K562 (cell line): ENCODE results near the gene EXOC3. TPM values are rescaled to one million over a fixed set of nuclear protein-coding genes. Genes with fewer than 3 reads are reported as not detected.

Experiments used
- ATAC-seq: fragments of 200-7000 bp; cut with Tn5 transposase; 3 replicates; pipeline ENCODE4 v1.9.1; 2020; ENCODE audit warnings: moderate library complexity
- BruUV-seq: library from RNA; stranded (reverse); fragments of 400-500 nt; replicated peaks from 2 replicates; lab custom pipeline; 2021; lab: Mats Ljungman, UMichigan
- CTCF ChIA-PET: fragments of 300-600 bp; formaldehyde crosslinking; extraction: SDS; loops from one replicate; lab custom pipeline; 2021; ENCODE audit warnings: low intra/inter-chr PET ratio; lab: Yijun Ruan, JAX
- POLR2A ChIA-PET: fragments of 300-600, 350-650 bp; sonication (Branson Sonifier 250); formaldehyde crosslinking; extraction: SDS; loops from one replicate; lab custom pipeline; 2021; ENCODE audit warnings: antibody characterized with exemption, inconsistent platforms; lab: Yijun Ruan, JAX
- DNase-seq, 4 experiments: peaks; one replicate each; pipeline versions ENCODE4 v3.0.0 to v3.0.0-alpha.2; 2011 to 2018; ENCODE audit warnings: low spot score in 3 of 4, mixed read lengths in 3 of 4; ENCODE audit errors: extremely low read depth in 1 of 4
- FAIRE-seq: peaks from 2 replicates; lab custom pipeline; 2011; peaks lifted over from hg19 to GRCh38; lab: Jason Lieb, UNC
- H2AFZ ChIP-seq: 2 replicates; pipeline ENCODE4 v1.6.0; 2011; ENCODE audit warnings: low read depth, low read length, control low read depth, inconsistent platforms
- H3K27ac ChIP-seq: fragments of 200-600 bp; 3 replicates; pipeline ENCODE4 v1.8.0; 2011; ENCODE audit warnings: low read depth, mild to moderate bottlenecking, control low read depth, inconsistent platforms, low read length, moderate library complexity, mixed read lengths; ENCODE audit errors: extremely low read depth
- H3K27me3 ChIP-seq, 2 experiments: fragments of 300-600 bp in 1 of 2; 2 replicates in 1 of 2; 3 replicates in 1 of 2; pipeline versions ENCODE4 v1.6.0 to v1.8.0; 2011; ENCODE audit warnings: inconsistent platforms in 2 of 2, low read length in 2 of 2, mild to moderate bottlenecking in 1 of 2, mixed read lengths in 1 of 2, moderate library complexity in 1 of 2; ENCODE audit not compliant: control insufficient read depth in 2 of 2, insufficient read depth in 2 of 2
- H3K36me3 ChIP-seq: fragments of 300-600 bp; 3 replicates; pipeline ENCODE4 v1.8.0; 2011; ENCODE audit warnings: mild to moderate bottlenecking, low read length, inconsistent platforms; ENCODE audit not compliant: control insufficient read depth, insufficient read depth
- H3K4me1 ChIP-seq, 2 experiments: fragments of 200-600 bp in 1 of 2; replicated peaks in 1 of 2; 2 replicates in 1 of 2; 3 replicates in 1 of 2; pipeline versions ENCODE4 v1.5.1 to v1.8.0; 2011; ENCODE audit warnings: inconsistent platforms in 2 of 2, low read length in 2 of 2, mild to moderate bottlenecking in 1 of 2, mixed read lengths in 1 of 2, moderate library complexity in 1 of 2; ENCODE audit not compliant: control insufficient read depth in 2 of 2, insufficient read depth in 2 of 2
- H3K4me2 ChIP-seq: 2 replicates; pipeline ENCODE4 v1.6.1; 2011; ENCODE audit warnings: low read length, control low read depth, inconsistent platforms, mixed read lengths; ENCODE audit not compliant: insufficient read depth
- H3K4me3 ChIP-seq: fragments of 200-600 bp; sonication (generic), shearing (Covaris generic); 2 replicates; pipeline ENCODE4 v1.5.1; 2016; ENCODE audit warnings: control low read depth, inconsistent platforms
- H3K79me2 ChIP-seq: fragments of 200-600 bp; 3 replicates; pipeline ENCODE4 v1.8.0; 2011; ENCODE audit warnings: low read length, inconsistent platforms; ENCODE audit not compliant: control insufficient read depth, insufficient read depth
- H3K9ac ChIP-seq, 2 experiments: 2 replicates each; pipeline versions ENCODE4 v1.6.0 to v1.6.1; 2011; ENCODE audit warnings: low read depth in 2 of 2, low read length in 2 of 2, control low read depth in 1 of 2, inconsistent platforms in 1 of 2, mild to moderate bottlenecking in 1 of 2, mixed read lengths in 1 of 2; ENCODE audit not compliant: insufficient read depth in 1 of 2
- H3K9me1 ChIP-seq: one replicate; pipeline ENCODE4 v1.6.0; 2011; ENCODE audit warnings: inconsistent platforms, mild to moderate bottlenecking, low read length, moderate library complexity; ENCODE audit not compliant: control insufficient read depth, insufficient read depth
- H3K9me3 ChIP-seq: replicated peaks from 2 replicates; pipeline ENCODE4 v1.5.1; 2011; ENCODE audit warnings: low read depth, low read length, inconsistent platforms; ENCODE audit not compliant: control insufficient read depth, insufficient read depth
- H4K20me1 ChIP-seq: replicated peaks from 2 replicates; pipeline ENCODE4 v1.6.1; 2011; ENCODE audit warnings: low read length, inconsistent platforms, mixed read lengths; ENCODE audit not compliant: control insufficient read depth, insufficient read depth
- BRF2 ChIP-seq: IDR thresholded peaks from 3 replicates; pipeline ENCODE4 v1.6.1; 2011; ENCODE audit warnings: borderline replicate concordance, mild to moderate bottlenecking; ENCODE audit not compliant: insufficient read length, insufficient read depth
- CHD1 ChIP-seq: fragments of 200-600 bp; sonication (generic); IDR thresholded peaks from one replicate; pipeline ENCODE4 v1.6.1; 2012; ENCODE audit warnings: mild to moderate bottlenecking, moderate library complexity, low read length, inconsistent platforms
- HMGN3 ChIP-seq: IDR thresholded peaks from 2 replicates; pipeline ENCODE4 v1.6.1; 2011; ENCODE audit warnings: borderline replicate concordance, low read depth, mild to moderate bottlenecking, mixed read lengths, low read length; ENCODE audit not compliant: insufficient read length; ENCODE audit errors: extremely low read depth
- NFATC3 ChIP-seq: fragments of 450-650 bp; IDR thresholded peaks from 2 replicates; pipeline ENCODE4 v1.6.1; 2017; ENCODE audit warnings: mild to moderate bottlenecking
- PRDM10 ChIP-seq: fragments of 450-650 bp; IDR thresholded peaks from 2 replicates; pipeline ENCODE4 v1.6.1; 2018; ENCODE audit not compliant: partially characterized antibody
- TCF7 ChIP-seq: sonication (generic); IDR thresholded peaks from 2 replicates; pipeline ENCODE4 v1.6.1; 2016; ENCODE audit warnings: antibody characterized with exemption, borderline replicate concordance
- ZNF143 ChIP-seq: sonication (generic); formaldehyde crosslinking; IDR thresholded peaks from 2 replicates; pipeline ENCODE4 v1.9.0; 2022; ENCODE audit warnings: mild to moderate bottlenecking, missing genetic modification reagents
- ZNF778 ChIP-seq: fragments of 450-650 bp; formaldehyde crosslinking; IDR thresholded peaks from 2 replicates; pipeline ENCODE4 v1.4.0; 2020; ENCODE audit warnings: mild to moderate bottlenecking, moderate library complexity
- WGBS: fragments of 100-300 bp; shearing (Covaris generic); methylation state at CpG from one replicate; pipeline ENCODE4 v1.1.6; 2016; ENCODE audit warnings: low coverage, mixed read lengths; ENCODE audit not compliant: insufficient coverage; ENCODE audit errors: missing lambda C conversion rate; 5-methylcytosine and 5-hydroxymethylcytosine counted together
- in situ Hi-C: fragments of 300-500 bp; cut with MboI; formaldehyde crosslinking; loops from 4 replicates; pipeline ENCODE4 v1.15.0; 2018; ENCODE audit warnings: inconsistent platforms, mixed read lengths
- intact Hi-C: fragments of 100-400 bp; cut with micrococcal nuclease; formaldehyde crosslinking; loops from 2 replicates; pipeline ENCODE4 v1.14.2; 2022
- polyA plus RNA-seq, 8 experiments: library from polyadenylated mRNA; depleted of rRNA in 4 of 8; stranded (reverse) in 5 of 8; unstranded in 3 of 8; fragments of >200 nt; fragmentation: Nextera tagmentation in 2 of 8; fragmentation: Illumina TruSeq in 1 of 8; extraction: Ambion mirVana in 2 of 8; extraction: Trizol in 1 of 8; gene quantifications; 2 replicates each; pipeline versions ENCODE4 v1.2.1 to v1.2.3, GENCODE V29; 2011 to 2014; ENCODE audit warnings: inconsistent platforms in 1 of 8, missing spikeins in 1 of 8
- total RNA-seq, 7 experiments: library from RNA; depleted of rRNA in 6 of 7; stranded (reverse); fragments of >200 nt in 6 of 7; fragmentation: Illumina TruSeq in 2 of 7; extraction: Trizol in 2 of 7; gene quantifications; 2 replicates each; pipeline versions ENCODE4 v1.2.1 to v1.2.3, GENCODE V29; 2011 to 2021; ENCODE audit warnings: low replicate concordance in 1 of 7

The EXOC3 gene
- total and polyA plus RNA-seq, 9 of the 15 experiments (the other 6 are each of a cell fraction or from before 2014, with no cell fraction given), result 1.4 to 41.9 (median 22.4) TPM

GRCh38 chr5:424301-425110, 18.5 kb upstream of the EXOC3 start:
- ATAC-seq, result no peak
- H3K4me3 ChIP-seq, result no peak overlapping the region
- DNase-seq, result no peak
- peak overlapping the region in 1 of 2 experiments; percentile 66; a peak in 1 of 4 replicates for H3K9ac ChIP-seq
- no peak overlapping the region for H3K4me2 ChIP-seq
- 14% methylated on average over 11 of the region's 11 CpGs for WGBS
- H3K9me1 ChIP-seq, result no peaks in the 10 kb centered on the region
- BruUV-seq, result no TSS peak
- no peaks in the 10 kb centered on the region for H3K9me3 ChIP-seq
- H4K20me1 ChIP-seq, result no peaks in the 10 kb centered on the region
- ChIA-PET CTCF (no interaction called here), POLR2A (interaction anchor here (0.7 to 1.5 kb wide), 2 partner anchors 22 to 107 kb away, joined by 4 to 6 read pairs; no protein-coding TSS in a partner anchor)
- H3K27ac ChIP-seq, result no peak overlapping the region
- no peaks in the 10 kb centered on the region for H3K36me3 ChIP-seq
- in situ Hi-C loops (no loop called here), intact Hi-C loops (no loop called here)
- TF ChIP-seq NFATC3 (no peak), TCF7 (no peak), CHD1 (no peak), BRF2 (no peak), ZNF143 (CRISPR knock-in tag) (no peak), HMGN3 (no peak), ZNF778 (CRISPR knock-in tag) (no peak), PRDM10 (no peak)
- peaks cover 7 to 66% of the 10 kb centered on the region in 2 experiments; a peak in 4 of 5 replicates for H3K27me3 ChIP-seq
- peaks cover 0 to 35% of the 10 kb centered on the region in 2 experiments; a peak in 2 of 5 replicates for H3K4me1 ChIP-seq
- no peaks in the 10 kb centered on the region for H3K79me2 ChIP-seq
- H2AFZ ChIP-seq, result no peak overlapping the region
- no peak for FAIRE-seq
